ENCODE data around the gene B3GAT1. TPM values are rescaled to one million over a fixed set of nuclear protein-coding genes. Genes with fewer than 3 reads are reported as not detected.

Gene B3GAT1
- total RNA-seq, 1 donor from 2014 or later = 0.52 TPM

DNA sequence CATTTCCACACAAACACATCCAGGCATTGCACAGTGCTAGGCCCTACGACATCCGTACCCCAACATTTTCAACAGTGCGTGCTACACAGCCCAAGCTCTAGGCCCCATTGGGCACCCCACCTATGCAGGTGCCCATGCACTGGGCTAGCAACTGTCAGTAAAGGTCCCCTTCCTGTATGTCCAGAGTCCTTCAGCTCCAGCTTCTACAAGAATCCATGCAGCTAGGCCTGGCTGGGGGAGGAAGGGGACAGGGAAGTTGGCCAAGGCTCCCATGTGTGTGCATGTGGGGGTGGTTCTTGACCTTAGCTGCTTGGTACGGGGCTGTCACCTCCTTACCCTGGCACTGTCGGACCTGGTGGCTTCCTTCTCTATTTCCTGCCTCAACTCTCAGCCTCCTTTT is 1.3 kb downstream of the B3GAT1 start:
- intact Hi-C loops (cut with micrococcal nuclease) = no loop called here

DNA sequence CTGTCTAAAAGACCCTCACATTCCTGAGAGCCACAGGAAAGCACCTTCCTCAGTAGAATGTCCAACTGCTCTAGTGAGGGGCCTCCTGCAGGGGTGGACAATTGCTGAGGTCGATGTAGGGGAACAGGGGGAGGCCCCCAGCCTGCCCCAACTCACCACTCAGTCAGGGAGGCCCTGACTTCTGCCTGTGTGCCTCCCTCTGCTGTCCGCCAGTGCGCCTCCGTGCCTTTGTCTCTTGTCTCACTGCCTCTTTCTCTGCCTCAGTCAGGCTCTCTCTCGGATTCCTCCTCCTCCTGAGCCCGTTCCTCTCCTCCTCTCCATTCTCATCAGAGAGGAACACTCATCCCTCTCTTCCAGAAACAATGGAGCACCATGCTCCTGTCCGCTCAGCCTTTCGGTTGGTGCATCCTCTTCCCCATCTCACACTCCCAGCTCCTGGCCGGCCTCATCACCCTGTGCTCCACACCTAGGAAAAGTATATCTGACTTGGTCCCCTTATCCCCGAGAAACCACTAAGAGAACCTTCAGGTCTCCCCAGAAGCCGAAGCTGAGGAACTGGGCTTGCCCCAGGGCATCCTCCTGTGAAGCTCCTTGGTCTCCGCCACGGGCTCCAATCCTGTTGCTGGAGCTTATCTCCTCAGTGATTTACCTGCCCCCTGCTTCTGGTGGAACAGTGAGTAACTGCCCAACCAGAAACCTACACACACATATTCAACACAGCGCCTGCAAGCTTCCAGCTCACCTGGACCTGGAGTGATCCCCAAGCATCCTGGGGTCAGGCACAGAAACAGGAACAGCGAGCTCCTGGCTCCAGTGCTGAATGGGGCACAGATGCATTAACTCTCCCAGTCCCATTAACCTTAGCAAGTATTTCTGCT is 2.3 kb downstream of the B3GAT1 start:
- intact Hi-C loops (cut with micrococcal nuclease) = no loop called here

DNA sequence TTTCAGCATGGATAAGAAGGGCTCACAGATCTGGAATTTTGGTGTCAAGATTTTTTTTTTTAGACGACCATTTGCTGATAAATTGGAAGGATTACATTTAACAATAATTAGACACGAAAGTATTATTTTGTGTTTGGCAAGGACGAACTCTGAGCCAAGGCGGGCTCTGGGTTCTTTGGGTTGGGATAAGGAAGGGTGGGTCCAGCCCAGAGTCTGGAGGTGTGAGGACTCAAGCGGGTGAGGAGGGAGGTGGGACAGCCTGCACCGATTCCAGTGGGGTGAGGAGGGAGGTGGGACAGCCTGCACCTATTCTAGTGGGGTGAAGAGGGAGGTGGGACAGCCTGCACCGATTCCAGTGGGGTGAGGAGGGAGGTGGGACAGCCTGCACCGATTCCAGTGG is 4.1 kb downstream of the B3GAT1 start:
- intact Hi-C loops (cut with micrococcal nuclease) = no loop called here

DNA sequence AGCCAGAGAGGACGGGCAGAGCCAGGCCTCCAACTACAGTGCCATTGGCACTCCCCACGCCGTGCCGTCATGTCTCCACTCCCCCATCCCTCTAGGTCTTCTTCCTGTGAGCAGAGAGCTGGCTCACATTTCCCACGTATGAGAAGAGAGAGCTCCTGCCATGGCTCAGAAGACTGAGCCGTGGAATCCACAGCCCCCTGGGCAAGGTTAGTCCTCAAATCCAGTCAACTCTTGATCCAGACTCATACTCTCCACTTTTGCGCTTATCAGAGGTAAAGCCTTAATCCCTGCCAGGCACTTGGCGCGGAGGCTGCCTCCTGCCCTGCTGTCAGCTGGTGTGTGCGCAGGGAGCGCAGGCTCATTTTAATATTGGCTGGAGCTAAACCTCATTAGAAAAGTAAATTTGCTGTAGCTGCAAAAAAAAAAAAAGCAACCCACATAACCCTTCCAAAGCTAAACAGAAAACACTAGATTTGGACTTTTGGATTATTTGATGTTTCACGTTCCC is 4.7 kb downstream of the B3GAT1 start:
- intact Hi-C loops (cut with micrococcal nuclease) = no loop called here

DNA sequence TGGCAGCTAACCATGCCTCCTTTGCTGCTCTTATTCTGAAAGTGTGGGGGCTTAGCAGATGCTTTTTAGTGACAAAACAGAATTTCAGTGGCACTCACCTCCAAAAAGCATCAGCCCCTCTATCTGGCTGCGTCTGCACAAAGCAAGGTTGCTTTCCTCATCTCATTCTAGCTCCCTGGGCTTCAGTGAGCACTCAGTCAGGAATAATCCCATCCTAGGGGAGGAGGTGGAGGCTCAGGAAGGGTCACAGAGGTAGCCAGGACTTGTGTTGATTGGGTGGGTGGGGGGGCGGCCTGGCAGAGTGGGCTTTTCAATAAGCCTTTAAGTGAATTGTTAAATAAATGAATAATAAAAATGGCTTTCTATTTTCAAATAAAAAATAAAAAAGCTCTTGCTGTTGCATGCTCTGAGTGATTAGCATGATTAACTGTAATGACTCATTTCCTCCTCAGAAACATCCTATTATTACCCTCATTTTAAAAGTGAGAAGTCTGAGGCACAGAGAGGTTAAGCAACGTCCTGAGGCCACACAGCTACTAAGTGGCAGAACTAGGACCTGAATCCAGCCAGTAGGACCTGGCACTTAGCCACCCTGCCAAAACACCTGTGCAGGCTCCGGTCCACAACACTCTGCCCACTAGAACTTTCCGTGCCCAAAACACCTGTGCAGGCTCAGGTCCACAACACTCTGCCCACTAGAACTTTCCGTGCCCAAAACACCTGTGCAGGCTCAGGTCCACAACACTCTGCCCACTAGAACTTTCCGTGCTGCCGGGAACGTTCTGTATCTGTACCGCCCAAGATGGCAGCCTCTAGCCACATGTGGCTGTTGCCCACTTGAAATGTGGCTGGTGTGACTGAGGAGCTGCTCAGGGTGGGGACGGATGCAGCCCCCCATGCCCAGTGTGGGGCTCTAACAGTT is 5.5 kb downstream of the B3GAT1 start:
- intact Hi-C loops (cut with micrococcal nuclease) = no loop called here

DNA sequence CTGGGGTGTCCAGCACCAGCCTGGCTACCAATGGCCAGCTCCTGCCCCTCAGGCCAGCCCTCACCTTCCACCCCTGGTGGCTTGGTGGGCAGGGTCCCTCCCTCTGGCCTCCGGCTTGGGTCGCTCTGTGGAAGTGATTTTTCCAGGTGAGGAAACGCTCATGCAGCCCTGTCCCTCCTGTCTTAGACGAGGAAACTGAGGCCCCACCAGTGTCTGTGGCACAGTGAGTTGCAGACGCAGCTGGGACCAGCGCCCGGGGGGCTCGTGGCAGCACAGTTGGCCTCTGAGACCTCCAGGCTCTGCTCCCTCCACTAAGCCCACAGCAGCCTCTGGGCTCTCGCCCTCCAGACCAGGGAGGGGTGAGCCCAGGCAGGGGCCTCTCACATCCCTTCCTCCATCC is 6.2 kb downstream of the B3GAT1 start:
- intact Hi-C loops (cut with micrococcal nuclease) = no loop called here

DNA sequence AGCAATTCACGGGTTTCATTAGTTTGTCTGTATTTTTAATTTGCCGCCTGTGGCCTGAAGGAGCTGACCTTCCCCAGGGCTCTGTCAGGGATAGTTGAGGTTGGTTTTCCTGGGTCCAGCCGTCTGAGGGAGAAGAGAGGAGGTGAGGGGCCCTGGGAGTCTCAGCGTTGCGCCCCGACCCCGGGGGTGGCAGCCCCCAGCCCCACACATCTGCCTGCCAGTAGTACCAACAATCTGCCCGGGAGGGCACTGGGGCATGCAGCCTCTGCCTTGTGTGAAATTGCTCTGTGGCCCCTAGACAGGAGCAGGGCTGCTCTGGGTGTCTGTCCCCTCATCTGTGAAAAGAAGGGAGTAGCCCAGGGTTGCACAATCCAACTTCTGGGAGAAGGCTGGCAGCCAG is 6.6 kb downstream of the B3GAT1 start:
- intact Hi-C loops (cut with micrococcal nuclease) = no loop called here

DNA sequence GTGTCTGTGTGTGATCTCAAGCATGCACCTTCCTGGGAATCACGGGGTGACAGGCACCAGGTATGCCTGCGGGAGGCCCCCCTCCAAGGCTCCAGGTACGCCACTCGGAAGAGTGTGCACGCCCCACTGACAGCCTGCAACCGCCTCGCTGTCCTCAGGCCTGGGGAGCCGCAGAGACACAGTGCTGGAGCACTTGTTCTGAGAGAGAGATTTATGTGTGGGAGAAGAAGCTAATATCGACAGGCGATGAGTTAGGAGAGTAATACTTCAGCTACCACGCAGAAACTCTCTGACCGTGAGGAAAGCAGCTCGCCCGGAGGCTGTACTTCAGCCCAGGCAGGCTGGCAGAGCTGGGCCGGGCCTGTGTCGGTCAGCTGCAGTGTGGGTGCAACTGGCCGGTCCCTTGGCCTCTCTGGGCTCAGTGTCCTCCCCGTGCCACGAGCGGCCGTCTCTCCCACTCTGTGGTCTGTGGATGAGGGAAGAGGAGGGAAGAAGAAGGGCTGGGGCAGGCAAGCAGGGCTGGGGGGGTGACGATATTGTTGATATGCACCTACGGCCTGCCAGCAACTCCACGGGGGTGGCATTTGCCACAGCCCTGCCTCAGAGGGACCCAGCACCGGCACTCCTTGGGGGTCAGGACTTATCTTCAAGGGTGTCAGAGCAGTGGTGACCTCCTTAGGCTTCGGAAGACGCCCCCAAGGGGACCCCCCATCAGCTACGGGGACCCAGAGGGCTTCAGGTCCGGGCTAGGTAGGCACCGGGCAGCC is 7.3 kb downstream of the B3GAT1 start:
- intact Hi-C loops (cut with micrococcal nuclease) = no loop called here

- intact Hi-C loops (cut with micrococcal nuclease) = no loop called here
These were observed 9.1 kb downstream of the B3GAT1 start for GRCh38 chr11:134402910-134403309.

GRCh38 chr11:134401825-134402809 is 9.9 kb downstream of the B3GAT1 start:
- intact Hi-C loops (cut with micrococcal nuclease) = no loop called here

GRCh38 chr11:134399996-134400395 is 12.0 kb downstream of the B3GAT1 start:
- intact Hi-C loops (cut with micrococcal nuclease) = no loop called here

DNA sequence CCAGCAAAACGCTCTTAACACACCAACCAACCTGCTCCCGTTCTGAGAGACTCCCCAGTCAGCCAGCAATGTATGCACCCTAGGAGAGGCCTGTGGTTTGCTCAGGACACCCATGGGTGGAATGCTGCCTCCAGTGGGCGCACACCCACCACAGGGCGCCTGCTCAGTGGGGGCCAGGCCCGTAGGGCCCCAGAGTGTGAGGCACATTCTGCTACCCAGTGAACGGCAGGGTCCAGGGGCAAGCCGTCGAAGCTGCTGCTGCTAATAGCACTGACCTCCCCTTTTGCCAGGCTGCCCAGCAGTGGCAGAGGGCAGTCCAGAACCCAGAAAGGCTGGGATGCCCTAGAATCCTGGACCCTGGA is 12.8 kb downstream of the B3GAT1 start:
- intact Hi-C loops (cut with micrococcal nuclease) = no loop called here

GRCh38 chr11:134398644-134399292 is 13.3 kb downstream of the B3GAT1 start:
- intact Hi-C loops (cut with micrococcal nuclease) = no loop called here

GRCh38 chr11:134398079-134398444 is 14.0 kb downstream of the B3GAT1 start:
- intact Hi-C loops (cut with micrococcal nuclease) = no loop called here

DNA sequence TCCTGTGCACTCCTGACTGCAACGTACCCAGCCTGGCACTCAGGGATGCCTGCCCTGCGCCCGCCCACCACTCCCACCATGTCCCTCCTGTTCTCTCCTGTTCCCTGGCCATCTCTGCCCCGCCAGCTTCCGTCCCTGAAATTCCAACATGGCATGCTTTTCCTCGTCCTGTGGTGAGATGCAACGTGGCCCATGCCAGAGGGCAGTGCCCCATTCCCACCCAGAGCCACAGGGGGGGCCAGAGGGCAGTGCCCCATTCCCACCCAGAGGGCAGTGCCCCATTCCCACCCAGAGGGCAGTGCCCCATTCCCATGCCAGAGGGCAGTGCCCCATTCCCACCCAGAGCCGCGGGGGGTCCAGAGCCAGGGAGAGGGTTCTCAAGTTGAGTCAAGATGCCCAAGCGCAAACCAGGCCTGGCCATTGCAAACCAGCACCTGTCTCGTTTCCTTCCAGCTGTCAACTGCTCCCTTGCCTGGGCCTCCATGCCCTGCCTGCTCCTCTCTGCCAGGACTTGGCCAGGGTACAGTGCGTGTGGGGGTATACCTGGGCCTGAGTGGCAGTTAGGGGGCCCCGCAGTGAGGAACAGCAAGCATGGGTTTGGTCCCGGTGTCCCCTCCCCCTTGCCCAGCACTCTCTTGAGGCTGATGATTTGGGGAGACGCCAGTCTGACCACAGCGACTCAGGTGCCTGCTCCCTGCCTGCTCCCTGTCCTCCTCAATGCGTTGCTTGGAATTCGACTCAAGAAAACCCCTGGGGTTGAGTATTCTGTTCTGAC is 14.6 kb downstream of the B3GAT1 start:
- intact Hi-C loops (cut with micrococcal nuclease) = no loop called here

GRCh38 chr11:134395002-134395401 is 17.0 kb downstream of the B3GAT1 start:
- intact Hi-C loops (cut with micrococcal nuclease) = no loop called here

- intact Hi-C loops (cut with micrococcal nuclease) = no loop called here
These were observed 17.7 kb downstream of the B3GAT1 start for GRCh38 chr11:134394311-134394710.

DNA sequence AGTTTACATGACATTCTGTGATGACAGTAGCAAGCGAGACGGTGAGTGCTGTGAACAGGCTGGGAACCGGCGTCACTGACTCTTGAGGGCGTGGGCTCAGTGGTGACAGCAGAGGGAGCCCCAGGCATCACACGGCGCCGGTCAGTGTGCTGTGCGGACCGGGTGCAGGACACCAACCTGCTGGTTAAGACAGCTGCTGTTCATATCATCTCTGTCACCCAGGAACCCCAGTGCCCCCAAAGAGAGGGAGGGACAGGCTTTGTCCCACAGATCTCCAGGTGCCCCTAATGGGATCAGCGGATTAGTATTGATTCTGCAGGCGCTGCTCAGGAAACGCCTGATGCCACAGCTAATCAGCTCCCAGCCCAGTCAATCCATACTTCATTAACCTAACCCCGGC is 18.4 kb downstream of the B3GAT1 start:
- intact Hi-C loops (cut with micrococcal nuclease) = no loop called here
